DMS53 treated with DMSO at 0.1 percent for 48 hours (cell line): ENCODE results near the gene CTDP1.
"Not testable (repeated sequence)": the region's sequence is repeated elsewhere in the genome, so short reads cannot be mapped to it uniquely, and the experiment has no call there.

ENCODE experiments used
- DNase-seq: peaks from one replicate; lab custom pipeline; 2025; ENCODE audit not compliant: unreplicated experiment; lab: John Stamatoyannopoulos, UW

Gene CTDP1

DNA sequence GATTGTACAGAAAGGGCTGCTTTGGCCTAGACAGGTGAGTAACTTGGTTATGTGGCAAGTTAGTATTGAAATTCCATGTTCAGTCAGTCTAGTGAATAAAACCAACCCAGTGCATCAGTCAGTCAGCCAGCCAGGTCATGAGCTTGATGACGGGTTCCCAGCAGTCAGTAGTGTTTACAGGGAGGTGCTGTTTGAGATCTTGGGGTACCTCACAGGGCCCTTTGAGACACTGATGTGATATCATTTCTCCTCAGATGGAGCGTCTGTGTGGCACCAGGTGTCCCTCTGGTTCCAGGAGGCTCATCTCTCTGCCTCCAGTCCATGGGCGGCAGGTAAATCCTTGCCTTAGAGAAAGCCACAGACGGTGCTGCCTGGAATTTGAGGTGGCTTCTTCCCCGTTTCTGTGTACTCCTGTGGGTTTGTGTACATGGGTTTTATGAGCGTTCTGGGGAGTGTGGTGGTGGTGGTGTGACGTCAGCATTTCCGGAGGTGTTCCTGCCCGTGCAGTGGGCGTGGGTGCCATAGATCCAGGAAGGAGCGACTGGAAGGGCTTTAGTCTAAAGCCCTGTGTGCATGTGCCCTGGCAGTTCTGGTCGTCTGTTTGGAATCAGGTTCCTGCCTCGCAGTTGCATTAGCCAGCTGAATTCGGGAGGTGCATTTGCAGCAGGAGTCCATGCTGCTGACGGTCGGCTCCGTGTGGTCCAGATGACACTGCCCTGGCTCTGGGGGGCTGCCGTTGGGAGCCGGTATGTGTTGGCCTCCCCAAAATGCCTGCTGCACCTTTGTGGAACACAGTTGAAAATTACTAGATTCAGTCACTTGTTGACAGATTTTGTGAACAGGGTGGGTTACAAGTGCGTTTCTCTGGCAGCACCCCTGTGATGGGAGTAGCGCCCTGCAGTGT lies 2.1 kb downstream of the CTDP1 start:
- no peak for DNase-seq

GRCh38 chr18:79682481-79682880 lies 2.9 kb downstream of the CTDP1 start:
- no peak for DNase-seq

DNA sequence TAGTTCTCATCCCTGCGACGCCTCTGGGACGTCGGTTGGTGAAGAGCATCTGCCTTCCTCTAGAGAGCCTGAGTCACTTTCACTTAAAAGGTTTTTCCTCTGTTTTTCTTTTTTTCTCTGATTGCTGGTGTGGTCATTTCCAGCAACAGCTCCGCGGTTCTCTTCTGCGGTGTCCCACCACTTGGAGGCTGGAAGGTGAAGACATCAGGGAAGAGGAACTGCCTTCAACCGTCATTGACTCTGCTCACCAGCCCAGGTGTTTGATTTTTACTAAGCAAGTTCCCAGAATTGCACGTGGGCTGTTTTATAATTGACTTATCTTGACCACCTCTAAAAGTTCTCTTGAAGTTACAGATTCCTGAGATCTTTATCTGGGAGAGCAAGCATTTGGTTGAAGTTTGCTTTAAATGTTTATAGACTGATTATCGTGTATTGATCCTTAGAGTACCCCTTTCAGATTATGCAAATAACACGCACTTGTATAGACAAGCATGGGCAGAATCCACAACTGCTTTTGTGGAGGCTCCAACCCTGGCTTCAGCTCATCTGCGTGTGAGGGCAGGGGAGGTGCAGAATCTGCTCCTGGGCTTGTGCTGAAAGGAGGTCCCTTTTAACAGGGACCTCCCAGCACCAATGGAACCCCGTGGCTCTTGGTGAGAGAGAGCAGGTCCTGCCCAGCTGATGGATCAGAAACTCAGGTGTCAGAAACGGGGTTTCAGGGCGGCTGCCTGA lies 3.5 kb downstream of the CTDP1 start:
- DNase-seq: no peak

GRCh38 chr18:79683626-79684282 lies 4.2 kb downstream of the CTDP1 start:
- DNase-seq: no peak

- no peak for DNase-seq
Observed at GRCh38 chr18:79684283-79684631, 4.7 kb downstream of the CTDP1 start.

DNA sequence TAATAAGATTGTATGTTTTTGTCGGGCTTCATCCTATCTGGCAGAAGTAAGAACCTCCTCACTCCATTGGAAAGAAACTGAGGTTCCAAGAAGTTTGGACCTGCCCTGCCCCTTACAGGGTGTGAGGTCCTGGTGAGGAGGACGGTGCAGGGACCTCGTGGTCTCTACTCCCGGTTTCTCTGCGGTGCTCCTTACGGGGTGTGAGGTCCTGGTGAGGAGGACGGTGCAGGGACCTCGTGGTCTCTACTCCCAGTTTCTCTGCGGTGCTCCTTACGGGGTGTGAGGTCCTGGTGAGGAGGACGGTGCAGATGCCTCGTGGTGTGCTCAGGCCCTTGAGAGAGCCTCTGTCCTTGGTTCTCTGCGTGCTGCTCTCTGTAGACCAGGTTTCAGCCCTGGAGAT lies 5.2 kb downstream of the CTDP1 start:
- DNase-seq: no peak

GRCh38 chr18:79685281-79685680 lies 5.7 kb downstream of the CTDP1 start:
- no peak for DNase-seq

GRCh38 chr18:79685971-79686370 lies 6.4 kb downstream of the CTDP1 start:
- no peak for DNase-seq

DNA sequence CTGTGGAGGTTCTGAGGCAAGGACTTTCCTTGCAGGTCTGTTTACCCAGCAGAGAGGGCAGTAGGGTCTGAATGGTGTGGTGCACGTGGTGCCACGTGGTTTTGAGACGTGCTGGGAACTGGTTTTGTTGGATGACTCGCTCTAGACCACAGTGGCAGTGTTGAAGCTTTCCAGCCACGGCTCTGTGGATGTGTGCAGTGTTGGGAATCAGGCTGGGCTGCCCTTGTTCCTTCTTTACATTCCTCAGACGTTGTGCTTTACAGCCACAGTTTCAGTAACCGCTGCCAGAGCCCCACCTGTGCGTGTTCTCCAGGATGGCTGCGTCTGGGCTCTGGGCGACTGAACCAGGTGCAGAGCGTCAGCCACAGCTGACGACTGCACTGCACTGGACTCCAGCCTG lies 8.2 kb downstream of the CTDP1 start:
- DNase-seq: no peak

DNA sequence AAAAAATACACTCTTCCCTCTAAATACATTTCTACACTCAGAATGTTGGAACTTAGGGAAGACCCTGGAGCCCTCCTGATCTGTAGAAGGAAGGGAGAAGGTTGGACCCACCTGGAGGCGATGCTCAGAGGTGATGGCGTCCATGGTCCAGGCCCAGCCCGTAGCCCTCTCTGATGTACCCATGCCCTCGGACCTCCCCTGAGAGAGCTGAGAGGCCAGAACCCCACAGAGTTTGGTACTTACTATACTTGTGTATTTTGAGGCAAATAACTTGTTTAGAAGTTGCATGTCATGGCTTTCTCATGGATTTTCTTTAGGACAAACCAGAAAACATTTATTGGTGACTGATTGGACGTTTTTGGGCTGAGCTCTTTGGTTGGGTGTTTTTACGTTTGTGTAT lies 10.5 kb downstream of the CTDP1 start:
- DNase-seq: no peak

DNA sequence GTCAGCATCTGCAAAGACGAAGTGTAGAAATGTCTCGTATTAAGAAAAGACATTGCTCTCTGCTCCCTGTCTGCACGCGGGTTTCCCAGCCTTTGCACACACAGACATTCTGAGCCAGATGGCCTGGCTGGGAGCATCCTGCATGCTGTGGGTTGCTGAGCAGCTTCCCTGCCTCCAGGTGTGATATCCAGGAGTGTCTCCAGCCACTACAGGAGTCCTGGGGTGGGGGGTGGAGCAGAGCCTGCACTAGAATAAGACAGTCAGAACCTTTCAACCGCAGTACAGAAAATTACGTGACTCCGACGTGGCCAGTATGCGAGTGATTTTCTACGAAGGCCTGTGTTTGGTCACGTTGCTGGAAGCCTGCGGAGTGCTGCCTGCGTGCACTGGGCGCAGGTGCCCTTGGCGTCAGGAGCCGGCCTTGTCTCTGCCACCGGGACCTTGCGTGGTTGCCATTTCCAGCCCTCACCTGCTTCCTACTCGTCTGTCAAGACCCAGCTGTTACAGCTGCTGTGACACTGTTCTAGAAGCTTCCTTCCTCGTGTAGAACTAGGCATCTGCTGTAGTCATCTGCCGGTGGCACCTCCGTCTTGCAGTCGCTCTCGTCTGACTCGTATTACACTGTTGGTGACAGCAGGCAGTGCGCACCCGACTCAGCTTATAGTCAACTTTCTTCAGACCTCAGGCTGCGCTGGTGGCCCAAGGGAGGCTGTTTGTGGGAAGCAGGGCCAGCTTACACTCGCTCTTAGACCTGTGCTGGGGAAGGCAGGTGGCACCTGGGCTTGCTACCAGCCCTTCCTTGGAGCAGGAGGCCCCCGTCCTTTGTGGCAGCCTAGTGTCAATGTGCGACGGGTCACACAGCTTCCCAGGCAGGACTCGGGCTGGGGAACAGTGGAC lies 11.2 kb downstream of the CTDP1 start:
- no peak for DNase-seq

DNA sequence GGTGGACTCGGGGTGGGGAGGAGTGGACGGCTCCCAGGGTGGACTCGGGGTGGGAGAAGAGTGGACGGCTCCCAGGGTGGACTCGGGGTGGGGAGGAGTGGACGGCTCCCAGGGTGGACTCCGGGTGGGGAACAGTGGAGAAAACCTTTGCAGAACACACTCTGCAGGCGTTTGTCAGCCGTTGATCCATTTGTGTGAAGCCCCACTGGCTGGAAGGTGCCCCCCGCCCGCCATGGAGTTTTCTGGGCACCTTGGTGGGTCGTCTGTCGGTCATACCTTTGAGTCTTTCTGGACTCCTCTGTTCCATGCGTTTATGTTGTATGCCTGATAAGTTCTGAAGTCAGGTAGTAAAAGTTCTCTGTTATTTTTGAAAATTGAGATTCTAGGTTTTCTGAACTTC lies 12.5 kb downstream of the CTDP1 start:
- DNase-seq: no peak

- DNase-seq: no peak
Observed at GRCh38 chr18:79692886-79693285, 13.3 kb downstream of the CTDP1 start.

GRCh38 chr18:79693561-79694205 lies 14.1 kb downstream of the CTDP1 start:
- DNase-seq: no peak

DNA sequence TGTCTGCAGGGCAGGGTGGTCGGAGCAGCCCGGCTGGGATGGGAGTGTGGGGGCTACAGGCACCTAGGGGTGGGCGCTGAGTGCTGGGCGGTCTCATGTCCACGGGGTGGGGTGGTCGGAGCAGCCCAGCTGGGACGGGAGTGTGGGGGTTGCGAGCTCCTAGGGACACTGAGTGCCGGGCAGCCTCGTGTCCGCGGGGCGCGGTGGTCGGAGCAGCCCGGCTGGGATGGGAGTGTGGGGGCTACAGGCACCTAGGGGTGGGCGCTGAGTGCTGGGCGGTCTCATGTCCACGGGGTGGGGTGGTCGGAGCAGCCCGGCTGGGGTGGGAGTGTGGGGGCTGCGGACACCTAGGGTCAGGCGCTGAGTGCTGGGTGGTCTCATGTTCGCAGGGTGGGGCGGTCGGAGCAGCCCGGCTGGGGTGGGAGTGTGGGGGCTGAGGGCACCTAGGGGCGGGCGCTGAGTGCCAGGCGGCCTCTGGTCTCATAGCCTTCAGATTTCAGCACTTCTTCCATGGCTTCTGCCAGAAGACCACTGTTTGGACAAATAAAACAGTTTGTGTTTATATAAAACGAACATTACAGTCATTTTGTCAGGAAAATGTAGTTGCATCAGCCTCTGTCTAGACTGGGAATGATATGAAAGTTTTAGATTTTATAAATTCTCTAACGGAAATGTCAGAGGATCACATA lies 14.7 kb downstream of the CTDP1 start:
- DNase-seq: not testable (repeated sequence)

DNA sequence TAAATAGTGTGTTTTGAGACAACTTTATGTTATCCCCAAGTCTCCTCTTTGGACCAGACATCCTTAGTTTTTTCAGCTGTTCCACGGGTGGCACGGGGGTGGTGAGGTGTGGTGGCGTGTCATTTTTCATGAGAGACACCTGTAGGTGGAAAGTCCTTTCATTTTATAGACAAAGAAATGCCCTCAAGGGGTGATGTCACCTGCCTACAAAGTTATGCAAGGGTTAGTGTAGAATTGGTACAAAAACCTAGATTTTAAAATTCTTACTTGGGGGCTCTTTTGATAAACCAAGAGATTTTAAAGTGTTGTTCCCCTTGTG lies 15.3 kb downstream of the CTDP1 start:
- DNase-seq: no peak

DNA sequence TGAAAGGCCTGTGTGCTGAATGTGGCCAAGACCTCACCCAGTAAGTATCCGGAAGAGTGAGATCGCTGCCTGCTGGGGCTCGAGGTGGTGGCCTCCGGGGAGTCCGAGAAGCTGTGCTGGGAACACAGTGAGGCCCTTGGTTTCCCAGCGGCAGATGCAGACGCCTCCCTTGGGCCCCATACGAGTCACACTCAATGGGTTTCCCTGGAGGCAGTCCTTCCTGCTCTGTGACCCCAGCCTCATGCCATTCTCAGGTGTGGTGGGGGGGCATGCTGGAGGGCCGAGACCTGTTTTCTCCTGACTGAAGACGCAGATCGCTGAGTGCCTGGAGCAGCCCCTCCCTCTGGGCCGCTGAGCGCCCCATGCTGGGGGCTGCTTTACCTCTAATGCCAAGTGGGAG lies 15.7 kb downstream of the CTDP1 start:
- DNase-seq: no peak

DNA sequence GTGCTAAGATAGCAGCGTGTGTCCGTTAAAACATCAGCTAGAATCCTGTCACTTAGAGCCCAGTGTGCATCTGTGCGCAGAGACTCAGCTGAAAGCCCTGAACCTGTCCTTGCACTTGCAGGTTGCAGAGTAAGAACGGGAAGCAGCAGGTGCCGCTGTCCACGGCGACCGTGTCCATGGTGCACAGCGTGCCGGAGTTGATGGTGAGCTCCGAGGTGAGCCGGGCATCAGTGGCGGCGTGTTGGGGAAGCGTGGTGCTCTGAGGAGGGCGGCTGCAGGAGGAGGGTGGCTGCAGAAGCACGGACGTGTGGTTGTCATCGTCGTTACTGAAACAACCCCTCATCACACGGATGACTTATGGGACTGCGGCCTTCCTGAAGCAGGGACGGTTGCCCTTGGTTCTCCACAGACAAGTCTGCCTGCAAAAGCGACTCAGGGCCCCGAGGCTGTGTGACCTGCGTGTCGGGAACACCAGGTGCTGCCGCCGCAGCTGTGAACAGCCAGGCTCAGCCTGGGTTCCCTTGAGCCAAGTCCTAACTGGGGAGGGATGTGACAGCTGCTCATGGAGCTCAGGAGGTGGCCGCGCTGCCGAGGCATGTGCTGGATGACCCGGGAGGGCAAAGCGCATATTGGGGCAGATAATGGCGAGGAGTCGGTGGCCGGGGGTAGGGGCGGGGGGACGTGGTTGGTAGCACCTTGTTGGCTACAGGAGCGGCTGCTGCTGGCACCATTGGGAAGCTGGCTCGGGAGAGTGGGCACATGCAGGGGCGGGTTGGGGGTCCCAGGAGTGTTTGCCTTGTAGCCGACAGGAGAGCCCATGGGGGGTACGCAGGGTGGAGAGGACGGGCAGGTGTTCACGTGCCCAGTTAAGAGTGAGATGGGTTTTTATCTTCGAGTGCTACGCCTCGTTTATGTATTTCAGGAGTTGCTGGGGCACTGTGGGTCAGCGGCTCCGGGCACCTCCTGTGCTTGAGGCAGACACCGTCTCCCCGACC lies 16.6 kb downstream of the CTDP1 start:
- DNase-seq: no peak

- DNase-seq: no peak
Observed at GRCh38 chr18:79697178-79697577, 17.6 kb downstream of the CTDP1 start.
